Gastrocnemius medialis (tissue), 4 donors: ENCODE results near the gene DBNDD1. TPM values are rescaled to one million over a fixed set of nuclear protein-coding genes. Genes with fewer than 3 reads are reported as not detected.

ENCODE experiments used
- ATAC-seq, 2 donors: fragments of 150-250 bp; one replicate each; pipeline ENCODE4 v1.9.1; 2016
- DNase-seq, 2 donors: peaks; one replicate each; pipeline ENCODE4 v3.0.0-alpha.2; 2019
- H3K27ac ChIP-seq, 4 donors: fragments of 200-600 bp; sonication (generic); 1 replicate in 1 of 4; 2 replicates in 3 of 4; pipeline ENCODE4 v1.5.1; 2016 to 2018; ENCODE audit warnings: mild to moderate bottlenecking in 2 of 4, moderate library complexity in 1 of 4
- H3K27me3 ChIP-seq, 3 donors: fragments of 200-600 bp; sonication (generic) in 2 of 3; 1 replicate in 1 of 3; 2 replicates in 2 of 3; pipeline versions ENCODE4 v1.5.1 to v1.6.0; 2016 to 2019; ENCODE audit warnings: mild to moderate bottlenecking in 1 of 3, moderate library complexity in 1 of 3
- H3K36me3 ChIP-seq, 2 donors: fragments of 200-600 bp; sonication (generic) in 1 of 2; one replicate each; pipeline ENCODE4 v1.5.1; 2017 to 2018
- H3K4me1 ChIP-seq, 2 donors: fragments of 200-600 bp; sonication (generic) in 1 of 2; one replicate each; pipeline ENCODE4 v1.5.1; 2016 to 2017; ENCODE audit warnings: mild to moderate bottlenecking in 2 of 2
- H3K4me3 ChIP-seq, 4 donors: fragments of 200-600 bp; sonication (generic) in 3 of 4; 1 replicate in 1 of 4; 2 replicates in 3 of 4; pipeline ENCODE4 v1.5.1; 2016 to 2019; ENCODE audit warnings: mild to moderate bottlenecking in 2 of 4
- H3K9me3 ChIP-seq, 3 donors: fragments of 200-600 bp; sonication (generic) in 2 of 3; 1 replicate in 1 of 3; 2 replicates in 2 of 3; pipeline ENCODE4 v1.5.1; 2016 to 2019
- POLR2A ChIP-seq, 2 donors: fragments of 450-650 bp; IDR thresholded peaks; one replicate each; pipeline ENCODE4 v1.6.1; 2017; ENCODE audit warnings: antibody characterized with exemption in 2 of 2, mild to moderate bottlenecking in 2 of 2, moderate library complexity in 2 of 2
- in situ Hi-C, 4 donors: fragments of 200-750 bp; cut with MboI; loops; one replicate each; pipeline versions ENCODE4 v1.15.0 to v1.8.0; 2017; ENCODE audit warnings: low sequenced_read_pairs in 4 of 4
- intact Hi-C: fragments of 100-400 bp; cut with DNase I; formaldehyde crosslinking; loops from one replicate; pipeline ENCODE4 v1.15.1; 2023; ENCODE audit warnings: low total_unique reads
- total RNA-seq, 4 donors: library from RNA; depleted of rRNA; stranded (reverse); fragments of >200 nt; gene quantifications; one replicate each; pipeline versions ENCODE4 v1.1.0 to v1.2.3, GENCODE V29; 2016
- TF ChIP-seq, protein P1 (sequence below), 5 experiments: fragments of 450-650 bp in 3 of 5; fragments of 200-600 bp in 2 of 5; sonication (generic) in 2 of 5; IDR thresholded peaks in 4 of 5; conservative IDR thresholded peaks in 1 of 5; 1 replicate in 4 of 5; 2 replicates in 1 of 5; pipeline ENCODE4 v1.5.1; 2016 to 2019; ENCODE audit warnings: antibody characterized with exemption in 5 of 5, mild to moderate bottlenecking in 3 of 5, moderate library complexity in 3 of 5

Gene DBNDD1
- total RNA-seq, 4 donors from 2014 or later: 9.3 to 25.9 (median 23.7) TPM

- no peaks in the 10 kb centered on the region for H3K27me3 ChIP-seq
- intact Hi-C loops (no loop called here), in situ Hi-C loops (no loop called here)
- DNase-seq (no peak), ATAC-seq (no peak)
- no peaks in the 10 kb centered on the region for H3K9me3 ChIP-seq
- no peak overlapping the region for H3K27ac ChIP-seq
- TF ChIP-seq POLR2A (IDR thresholded peaks at IDR 0.05): no peak
- TF ChIP-seq, protein P1, sequence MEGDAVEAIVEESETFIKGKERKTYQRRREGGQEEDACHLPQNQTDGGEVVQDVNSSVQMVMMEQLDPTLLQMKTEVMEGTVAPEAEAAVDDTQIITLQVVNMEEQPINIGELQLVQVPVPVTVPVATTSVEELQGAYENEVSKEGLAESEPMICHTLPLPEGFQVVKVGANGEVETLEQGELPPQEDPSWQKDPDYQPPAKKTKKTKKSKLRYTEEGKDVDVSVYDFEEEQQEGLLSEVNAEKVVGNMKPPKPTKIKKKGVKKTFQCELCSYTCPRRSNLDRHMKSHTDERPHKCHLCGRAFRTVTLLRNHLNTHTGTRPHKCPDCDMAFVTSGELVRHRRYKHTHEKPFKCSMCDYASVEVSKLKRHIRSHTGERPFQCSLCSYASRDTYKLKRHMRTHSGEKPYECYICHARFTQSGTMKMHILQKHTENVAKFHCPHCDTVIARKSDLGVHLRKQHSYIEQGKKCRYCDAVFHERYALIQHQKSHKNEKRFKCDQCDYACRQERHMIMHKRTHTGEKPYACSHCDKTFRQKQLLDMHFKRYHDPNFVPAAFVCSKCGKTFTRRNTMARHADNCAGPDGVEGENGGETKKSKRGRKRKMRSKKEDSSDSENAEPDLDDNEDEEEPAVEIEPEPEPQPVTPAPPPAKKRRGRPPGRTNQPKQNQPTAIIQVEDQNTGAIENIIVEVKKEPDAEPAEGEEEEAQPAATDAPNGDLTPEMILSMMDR (IDR thresholded peaks at IDR 0.05 in 4 of 5, conservative IDR thresholded peaks at IDR 0.05 in 1 of 5): no peak
- no peak overlapping the region for H3K4me3 ChIP-seq
- peaks cover 0 to 33% of the 10 kb centered on the region in 2 donors for H3K36me3 ChIP-seq
- H3K4me1 ChIP-seq: no peaks in the 10 kb centered on the region
Observed at GRCh38 chr16:89961920-89962319, 57.3 kb downstream of the DBNDD1 start.

GRCh38 chr16:89960966-89961365 is 58.3 kb downstream of the DBNDD1 start:
- Histone ChIP-seq H3K9me3 (no peaks in the 10 kb centered on the region), H3K4me3 (no peak overlapping the region), H3K27ac (no peak overlapping the region), H3K27me3 (no peaks in the 10 kb centered on the region), H3K4me1 (no peaks in the 10 kb centered on the region), H3K36me3 (peaks cover 0 to 33% of the 10 kb centered on the region in 2 donors)
- ATAC-seq: no peak
- intact Hi-C loops: no loop called here
- no peak for DNase-seq
- in situ Hi-C loops: no loop called here
- TF ChIP-seq POLR2A (IDR thresholded peaks at IDR 0.05): no peak
- TF ChIP-seq, protein P1 (IDR thresholded peaks at IDR 0.05 in 4 of 5, conservative IDR thresholded peaks at IDR 0.05 in 1 of 5): no peak

DNA sequence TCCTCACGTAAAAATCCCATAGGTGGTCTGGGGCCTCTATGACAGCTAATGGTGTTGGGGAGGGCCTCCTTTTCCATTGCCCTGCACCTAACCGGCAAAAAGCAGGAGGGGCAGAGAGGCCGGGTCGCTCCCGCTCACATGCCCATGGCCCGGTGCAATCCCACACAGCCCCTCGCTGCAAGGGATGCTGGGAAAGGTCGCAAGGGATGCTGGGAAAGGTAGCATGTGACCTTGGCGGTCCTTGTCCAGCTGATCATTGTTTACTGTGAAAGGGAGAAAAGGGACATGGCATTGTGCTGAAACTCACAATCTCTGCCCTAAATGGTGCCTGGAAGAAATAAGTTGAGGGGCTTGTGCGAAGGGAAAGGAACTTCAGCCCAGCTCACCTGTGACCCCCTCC is 60.7 kb downstream of the DBNDD1 start:
- Histone ChIP-seq H3K4me1 (no peaks in the 10 kb centered on the region), H3K4me3 (no peak overlapping the region), H3K36me3 (peaks cover 0 to 40% of the 10 kb centered on the region in 2 donors), H3K27me3 (no peaks in the 10 kb centered on the region), H3K9me3 (no peaks in the 10 kb centered on the region), H3K27ac (no peak overlapping the region)
- no peak for DNase-seq
- TF ChIP-seq, protein P1 (IDR thresholded peaks at IDR 0.05 in 4 of 5, conservative IDR thresholded peaks at IDR 0.05 in 1 of 5): no peak
- TF ChIP-seq POLR2A (IDR thresholded peaks at IDR 0.05): no peak
- no peak for ATAC-seq
- in situ Hi-C loops (no loop called here), intact Hi-C loops (no loop called here)

GRCh38 chr16:89958068-89958467 is 61.2 kb downstream of the DBNDD1 start:
- in situ Hi-C loops: no loop called here
- DNase-seq: no peak
- ATAC-seq: peak; percentile 45 to 49

More at GRCh38 chr16:89958068-89958467, 61.2 kb downstream of the DBNDD1 start:
- H3K27me3 ChIP-seq: no peaks in the 10 kb centered on the region
- peaks cover 0 to 40% of the 10 kb centered on the region in 2 donors for H3K36me3 ChIP-seq
- no peaks in the 10 kb centered on the region for H3K4me1 ChIP-seq
- TF ChIP-seq POLR2A (IDR thresholded peaks at IDR 0.05): no peak
- TF ChIP-seq, protein P1 (IDR thresholded peaks at IDR 0.05 in 4 of 5, conservative IDR thresholded peaks at IDR 0.05 in 1 of 5): no peak
- H3K27ac ChIP-seq: no peak overlapping the region
- H3K4me3 ChIP-seq: peak overlapping the region in 1 of 4 donors; percentile 4
- no peaks in the 10 kb centered on the region for H3K9me3 ChIP-seq
- intact Hi-C loops: no loop called here
